Islet of Langerhans (tissue), 1 donor: Measurements from ENCODE around the gene DGKD.

Source experiments
- FAIRE-seq: peaks from one replicate; lab custom pipeline; 2011; peaks lifted over from hg19 to GRCh38; lab: Jason Lieb, UNC

The DGKD gene

GRCh38 chr2:233479616-233480489 lies 125.6 kb downstream of the DGKD start:
- no peak for FAIRE-seq

- no peak for FAIRE-seq
Measured at GRCh38 chr2:233480490-233481202, 126.4 kb downstream of the DGKD start.

- FAIRE-seq: no peak
Measured at GRCh38 chr2:233481368-233482142, 127.3 kb downstream of the DGKD start.

- no peak for FAIRE-seq
Measured at GRCh38 chr2:233482616-233483015, 128.3 kb downstream of the DGKD start.

- no peak for FAIRE-seq
Measured at GRCh38 chr2:233485726-233486125, 131.4 kb downstream of the DGKD start.

- FAIRE-seq: no peak
Measured at GRCh38 chr2:233486357-233486756, 132.1 kb downstream of the DGKD start.

- peak; percentile 84 for FAIRE-seq
Measured at GRCh38 chr2:233486778-233487552, 132.7 kb downstream of the DGKD start.

- FAIRE-seq: no peak
Measured at GRCh38 chr2:233487748-233488345, 133.6 kb downstream of the DGKD start.

GRCh38 chr2:233489143-233489542 lies 134.8 kb downstream of the DGKD start:
- FAIRE-seq: no peak

- no peak for FAIRE-seq
Measured at GRCh38 chr2:233489666-233490065, 135.4 kb downstream of the DGKD start.

- FAIRE-seq: no peak
Measured at GRCh38 chr2:233490831-233491230, 136.5 kb downstream of the DGKD start.

GRCh38 chr2:233491326-233491725 lies 137.0 kb downstream of the DGKD start:
- FAIRE-seq: no peak

- FAIRE-seq: no peak
Measured at GRCh38 chr2:233492078-233492477, 137.8 kb downstream of the DGKD start.

- FAIRE-seq: no peak
Measured at GRCh38 chr2:233492751-233493150, 138.5 kb downstream of the DGKD start.

- no peak for FAIRE-seq
Measured at GRCh38 chr2:233495503-233496496, 141.5 kb downstream of the DGKD start.

GRCh38 chr2:233497692-233498091 lies 143.4 kb downstream of the DGKD start:
- FAIRE-seq: no peak

GRCh38 chr2:233498126-233498525 lies 143.8 kb downstream of the DGKD start:
- FAIRE-seq: no peak

- no peak for FAIRE-seq
Measured at GRCh38 chr2:233499928-233500327, 145.6 kb downstream of the DGKD start.

- FAIRE-seq: no peak
Measured at GRCh38 chr2:233501198-233502076, 147.1 kb downstream of the DGKD start.
